ENCODE measurements around the gene PLD4. TPM values are rescaled to one million over a fixed set of nuclear protein-coding genes. Genes with fewer than 3 reads are reported as not detected.
A peak's percentile ranks its signal among the peaks of the same experiment; 100 is the strongest.

Gene PLD4
- total RNA-seq, 6 experiments from 2014 or later: 0.12 to 0.49 (median 0.33) TPM; not detected in 2

DNA sequence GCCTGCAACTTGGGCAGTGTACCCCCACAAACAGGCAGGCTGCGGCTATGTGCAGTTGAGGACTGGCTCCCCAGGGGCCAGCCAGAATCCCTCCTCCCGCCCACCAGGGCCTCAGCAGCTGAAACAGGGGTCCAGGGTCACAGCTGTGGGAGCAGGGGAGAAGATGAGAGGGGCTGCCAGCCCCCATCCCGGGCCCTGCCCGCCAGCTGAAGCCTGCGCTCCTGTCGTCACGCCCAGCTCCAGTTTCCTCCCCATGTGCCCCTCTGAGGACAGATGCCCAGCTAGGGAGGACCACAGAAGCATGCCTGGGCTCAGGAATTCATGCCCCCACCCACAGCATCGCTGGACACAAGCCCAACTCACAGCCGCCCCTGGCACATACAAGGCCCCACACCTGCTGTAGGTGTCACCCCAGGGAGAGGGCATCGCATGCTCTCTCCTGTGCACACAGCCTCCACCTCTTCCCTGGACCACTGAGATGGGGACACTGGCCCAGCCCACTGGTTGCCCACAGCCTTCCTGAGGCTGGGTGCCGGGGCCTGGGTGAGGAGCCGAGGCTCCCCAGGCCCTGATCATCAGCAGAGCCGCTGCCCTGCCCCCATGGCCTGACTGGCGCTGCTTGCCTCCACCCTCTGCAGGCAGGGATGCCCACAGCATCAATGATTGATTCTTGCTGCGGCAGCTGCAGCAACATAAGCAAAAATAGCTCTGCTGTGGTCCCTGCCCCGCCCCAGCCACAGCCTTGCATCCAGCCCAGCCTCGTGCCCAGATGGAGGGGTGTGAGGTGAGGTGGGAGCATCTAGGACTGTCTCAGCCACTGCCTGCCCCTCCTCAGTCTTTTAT, 57.2 kb downstream of the PLD4 start:
- WGBS (ENCODE audit: insufficient coverage, low coverage, low lambda C conversion rate, missing lambda C conversion rate): 88% methylated on average over 5 of the region's 17 CpGs
- ATAC-seq (no peak), DNase-seq (peak in 1 of 3 donors; percentile 42)
- H3K4me1 ChIP-seq: peaks cover 0 to 14% (median 3%) of the 10 kb centered on the region in 4 donors
- H3K36me3 ChIP-seq: no peaks in the 10 kb centered on the region
- H3K9me3 ChIP-seq: no peaks in the 10 kb centered on the region
- TF ChIP-seq POLR2A (IDR thresholded peaks at IDR 0.05): no peak
- TF ChIP-seq, protein P1, sequence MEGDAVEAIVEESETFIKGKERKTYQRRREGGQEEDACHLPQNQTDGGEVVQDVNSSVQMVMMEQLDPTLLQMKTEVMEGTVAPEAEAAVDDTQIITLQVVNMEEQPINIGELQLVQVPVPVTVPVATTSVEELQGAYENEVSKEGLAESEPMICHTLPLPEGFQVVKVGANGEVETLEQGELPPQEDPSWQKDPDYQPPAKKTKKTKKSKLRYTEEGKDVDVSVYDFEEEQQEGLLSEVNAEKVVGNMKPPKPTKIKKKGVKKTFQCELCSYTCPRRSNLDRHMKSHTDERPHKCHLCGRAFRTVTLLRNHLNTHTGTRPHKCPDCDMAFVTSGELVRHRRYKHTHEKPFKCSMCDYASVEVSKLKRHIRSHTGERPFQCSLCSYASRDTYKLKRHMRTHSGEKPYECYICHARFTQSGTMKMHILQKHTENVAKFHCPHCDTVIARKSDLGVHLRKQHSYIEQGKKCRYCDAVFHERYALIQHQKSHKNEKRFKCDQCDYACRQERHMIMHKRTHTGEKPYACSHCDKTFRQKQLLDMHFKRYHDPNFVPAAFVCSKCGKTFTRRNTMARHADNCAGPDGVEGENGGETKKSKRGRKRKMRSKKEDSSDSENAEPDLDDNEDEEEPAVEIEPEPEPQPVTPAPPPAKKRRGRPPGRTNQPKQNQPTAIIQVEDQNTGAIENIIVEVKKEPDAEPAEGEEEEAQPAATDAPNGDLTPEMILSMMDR (IDR thresholded peaks at IDR 0.05): no peak
- intact Hi-C loops (cut with DNase I): no loop called here
- H3K27me3 ChIP-seq: no peaks in the 10 kb centered on the region
- H3K4me3 ChIP-seq: no peak overlapping the region
- no peak overlapping the region for H3K27ac ChIP-seq

DNA sequence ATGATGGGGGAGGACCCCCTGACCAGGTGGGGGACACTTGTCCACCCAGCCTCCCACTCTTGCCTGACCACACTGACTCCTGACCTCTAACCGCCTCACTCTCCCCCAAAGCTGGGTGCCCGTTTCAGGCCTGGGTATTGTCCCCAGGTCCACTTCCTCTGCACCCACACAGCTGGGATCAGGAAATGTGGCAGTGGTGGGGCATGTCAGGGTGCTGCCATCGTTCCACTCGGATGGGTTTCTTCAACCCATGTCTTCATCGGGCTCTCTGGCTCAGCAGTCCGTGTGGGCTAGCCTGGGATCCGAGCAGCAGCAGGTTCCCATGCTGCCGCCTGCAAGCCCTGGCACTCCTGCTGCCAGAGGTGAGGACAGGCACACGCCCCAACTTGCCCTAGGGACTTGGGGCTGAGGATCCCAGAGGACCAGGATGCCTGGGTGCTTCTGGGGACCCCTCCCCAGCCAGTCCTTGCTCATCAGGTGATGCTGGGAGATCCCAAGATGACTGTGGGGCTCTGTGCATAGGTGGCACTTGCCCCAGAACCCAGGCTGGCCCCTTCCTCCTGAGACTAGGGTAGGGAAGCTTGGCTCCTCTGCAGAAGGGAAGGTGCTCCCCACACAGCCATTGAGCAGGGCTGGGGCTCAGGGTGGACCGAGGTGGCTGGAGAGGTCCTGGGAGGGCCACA, 58.0 kb downstream of the PLD4 start:
- TF ChIP-seq, protein P1 (IDR thresholded peaks at IDR 0.05): no peak
- TF ChIP-seq POLR2A (IDR thresholded peaks at IDR 0.05): no peak
- DNase-seq: no peak
- intact Hi-C loops (cut with DNase I): no loop called here
- Histone ChIP-seq H3K4me3 (no peak overlapping the region), H3K27ac (no peak overlapping the region), H3K9me3 (no peaks in the 10 kb centered on the region), H3K36me3 (no peaks in the 10 kb centered on the region), H3K27me3 (no peaks in the 10 kb centered on the region), H3K4me1 (peaks cover 0 to 8% (median 3%) of the 10 kb centered on the region in 4 donors)
- WGBS (ENCODE audit: insufficient coverage, low coverage, low lambda C conversion rate, missing lambda C conversion rate): 71% methylated on average over 1 of the region's 10 CpGs
- ATAC-seq: no peak

Other genes with a start within 250 kb of the PLD4 start
- 10 to 100 TPM; 47.5 to 98.2 (median 71.4) TPM for gene INF2, start 235.3 kb upstream of the PLD4 start, total RNA-seq
- gene ADSS1, start 200.7 kb upstream of the PLD4 start, total RNA-seq: 10 to 100 TPM in 5 of 6 experiments, 1 to 10 TPM in 1; 8.1 to 50.5 (median 36.8) TPM
- 100 to 1,000 TPM in 2 of 6 experiments, 10 to 100 TPM in 4; 38.1 to 252 (median 50.6) TPM for gene SIVA1, start 171.7 kb upstream of the PLD4 start, total RNA-seq
- gene AKT1, start 129.1 kb upstream of the PLD4 start, total RNA-seq: 10 to 100 TPM; 66.7 to 92.1 (median 83.9) TPM
- gene ZBTB42, start 123.8 kb upstream of the PLD4 start, total RNA-seq: 10 to 100 TPM in 2 of 6 experiments, 1 to 10 TPM in 4; 2.2 to 13.7 (median 3.6) TPM
- 10 to 100 TPM; 13.2 to 22.4 (median 16.8) TPM for gene CEP170B, start 59.6 kb upstream of the PLD4 start, total RNA-seq
- 10 to 100 TPM in 1 of 6 experiments, 1 to 10 TPM in 5; 2.1 to 12.2 (median 4.6) TPM for gene AHNAK2, start 53.5 kb downstream of the PLD4 start, total RNA-seq
- gene CLBA1, start 60.9 kb downstream of the PLD4 start, total RNA-seq: 1 to 10 TPM; 1.5 to 3.3 (median 2.5) TPM
- 1 to 10 TPM in 5 of 6 experiments, under 1 TPM in 1; 0.90 to 3.5 (median 1.7) TPM for gene CDCA4, start 96.2 kb downstream of the PLD4 start, total RNA-seq
- gene GPR132, start 140.6 kb downstream of the PLD4 start, total RNA-seq: under 1 TPM; 0.11 to 0.84 (median 0.39) TPM
- 1 to 10 TPM; 1.1 to 3.5 (median 1.2) TPM for gene JAG2, start 243.9 kb downstream of the PLD4 start, total RNA-seq